Kidney (tissue), 14 donors: Measurements from ENCODE around the gene ADORA2A. TPM values are rescaled to one million over a fixed set of nuclear protein-coding genes. Genes with fewer than 3 reads are reported as not detected.

Experiments used
- DNase-seq, 5 donors: peaks; one replicate each; pipeline ENCODE4 v3.0.0-alpha.2; 2013 to 2020
- FAIRE-seq: peaks from 2 replicates; lab custom pipeline; 2012; peaks lifted over from hg19 to GRCh38; lab: Jason Lieb, UNC
- H3K27ac ChIP-seq, 2 donors: one replicate each; pipeline ENCODE4 v1.7.0; 2013; ENCODE audit warnings: low read depth in 2 of 2, low read length in 2 of 2, inconsistent platforms in 1 of 2
- H3K27me3 ChIP-seq: one replicate; pipeline ENCODE4 v1.7.1; 2013; ENCODE audit warnings: low read length, inconsistent platforms; ENCODE audit not compliant: control insufficient read depth, insufficient read depth
- H3K36me3 ChIP-seq, 3 donors: one replicate each; pipeline versions ENCODE4 v1.7.0 to v1.7.1; 2013; ENCODE audit warnings: low read length in 3 of 3, control low read depth in 1 of 3, inconsistent platforms in 1 of 3; ENCODE audit not compliant: insufficient read depth in 3 of 3, control insufficient read depth in 2 of 3
- H3K4me1 ChIP-seq, 3 donors: one replicate each; pipeline versions ENCODE4 v1.7.0 to v1.7.1; 2013; ENCODE audit warnings: low read length in 3 of 3, inconsistent platforms in 1 of 3, low read depth in 1 of 3; ENCODE audit not compliant: control insufficient read depth in 2 of 3, insufficient read depth in 2 of 3
- H3K4me3 ChIP-seq, 3 donors: one replicate each; pipeline versions ENCODE4 v1.7.0 to v1.8.1; 2013; ENCODE audit warnings: low read length in 3 of 3, control low read depth in 1 of 3, inconsistent platforms in 1 of 3
- H3K9ac ChIP-seq, 3 donors: one replicate each; pipeline versions ENCODE4 v1.7.0 to v1.7.1; 2013; ENCODE audit warnings: low read length in 3 of 3, control low read depth in 1 of 3, inconsistent platforms in 1 of 3
- H3K9me3 ChIP-seq, 3 donors: one replicate each; pipeline versions ENCODE4 v1.7.0 to v1.7.1; 2013; ENCODE audit warnings: low read length in 3 of 3, control low read depth in 1 of 3, inconsistent platforms in 1 of 3; ENCODE audit not compliant: control insufficient read depth in 2 of 3, insufficient read depth in 1 of 3
- intact Hi-C: fragments of 100-400 bp; cut with DNase I; formaldehyde crosslinking; loops from one replicate; pipeline ENCODE4 v1.11.1; 2022
- polyA plus RNA-seq: library from polyadenylated mRNA; stranded (reverse); fragments of 350-450 nt; fragmentation: Illumina TruSeq; extraction: RNeasy Lipid Tissue Mini Kit (QIAGEN cat#74804); gene quantifications from one replicate; pipeline ENCODE4 v1.2.3, GENCODE V29; 2014; ENCODE audit warnings: low read depth, low replicate concordance; ENCODE audit not compliant: insufficient read depth
- total RNA-seq: library from RNA; stranded (reverse); fragmentation: NEBNext Ultra II Directional; extraction: Animal tissue kit (Norgen Biotek cat#: 25700); gene quantifications from one replicate; pipeline ENCODE4 v1.2.1, GENCODE V29; 2021
- TF ChIP-seq, protein P1 (sequence below): IDR thresholded peaks from 3 replicates; pipeline ENCODE4 v1.5.1; 2012; ENCODE audit warnings: mild to moderate bottlenecking, moderate library complexity, borderline replicate concordance; ENCODE audit not compliant: insufficient read depth; ENCODE audit errors: extremely low read depth
- donor health status: control.
- donor health status: control.
- donor health status: control.
- donor health status: control.
- donor health status: control.
- donor health status: DM: yes; HTN: yes; CAD: no.
- donor health status: Normal renal cell carcinoma (clear cell type).

Gene ADORA2A
- total and polyA plus RNA-seq, 2 donors from 2014 or later: 6.1 to 6.9 TPM

DNA sequence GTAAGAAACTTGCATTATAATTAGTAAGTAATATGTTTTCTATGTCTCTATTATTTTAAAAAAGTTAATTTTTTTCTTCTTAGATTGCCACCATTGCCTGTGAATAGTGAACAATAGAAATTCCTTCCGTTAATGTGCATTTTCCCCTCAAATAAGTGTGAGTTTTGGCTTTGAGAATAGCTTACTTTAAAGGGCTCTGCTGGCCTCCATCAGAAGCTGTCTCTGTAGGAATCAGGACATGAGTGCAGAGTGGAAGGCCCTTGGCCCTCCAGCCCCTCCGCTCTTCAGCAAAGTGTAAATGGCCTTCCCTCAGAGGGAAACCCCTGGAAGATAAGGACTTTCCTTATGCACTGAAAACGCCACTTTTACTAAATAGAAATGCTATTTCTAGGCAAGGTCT lies 24.1 kb upstream of the ADORA2A start:
- Histone ChIP-seq H3K9me3 (no peaks in the 10 kb centered on the region), H3K27ac (no peak overlapping the region), H3K4me1 (peaks cover 7 to 34% (median 18%) of the 10 kb centered on the region in 3 donors), H3K36me3 (peaks cover 0 to 2% (median 0%) of the 10 kb centered on the region in 3 donors), H3K9ac (no peak overlapping the region), H3K27me3 (no peaks in the 10 kb centered on the region), H3K4me3 (no peak overlapping the region)
- FAIRE-seq: no peak
- TF ChIP-seq, protein P1, sequence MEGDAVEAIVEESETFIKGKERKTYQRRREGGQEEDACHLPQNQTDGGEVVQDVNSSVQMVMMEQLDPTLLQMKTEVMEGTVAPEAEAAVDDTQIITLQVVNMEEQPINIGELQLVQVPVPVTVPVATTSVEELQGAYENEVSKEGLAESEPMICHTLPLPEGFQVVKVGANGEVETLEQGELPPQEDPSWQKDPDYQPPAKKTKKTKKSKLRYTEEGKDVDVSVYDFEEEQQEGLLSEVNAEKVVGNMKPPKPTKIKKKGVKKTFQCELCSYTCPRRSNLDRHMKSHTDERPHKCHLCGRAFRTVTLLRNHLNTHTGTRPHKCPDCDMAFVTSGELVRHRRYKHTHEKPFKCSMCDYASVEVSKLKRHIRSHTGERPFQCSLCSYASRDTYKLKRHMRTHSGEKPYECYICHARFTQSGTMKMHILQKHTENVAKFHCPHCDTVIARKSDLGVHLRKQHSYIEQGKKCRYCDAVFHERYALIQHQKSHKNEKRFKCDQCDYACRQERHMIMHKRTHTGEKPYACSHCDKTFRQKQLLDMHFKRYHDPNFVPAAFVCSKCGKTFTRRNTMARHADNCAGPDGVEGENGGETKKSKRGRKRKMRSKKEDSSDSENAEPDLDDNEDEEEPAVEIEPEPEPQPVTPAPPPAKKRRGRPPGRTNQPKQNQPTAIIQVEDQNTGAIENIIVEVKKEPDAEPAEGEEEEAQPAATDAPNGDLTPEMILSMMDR: no peak
- intact Hi-C loops: no loop called here
- no peak for DNase-seq

DNA sequence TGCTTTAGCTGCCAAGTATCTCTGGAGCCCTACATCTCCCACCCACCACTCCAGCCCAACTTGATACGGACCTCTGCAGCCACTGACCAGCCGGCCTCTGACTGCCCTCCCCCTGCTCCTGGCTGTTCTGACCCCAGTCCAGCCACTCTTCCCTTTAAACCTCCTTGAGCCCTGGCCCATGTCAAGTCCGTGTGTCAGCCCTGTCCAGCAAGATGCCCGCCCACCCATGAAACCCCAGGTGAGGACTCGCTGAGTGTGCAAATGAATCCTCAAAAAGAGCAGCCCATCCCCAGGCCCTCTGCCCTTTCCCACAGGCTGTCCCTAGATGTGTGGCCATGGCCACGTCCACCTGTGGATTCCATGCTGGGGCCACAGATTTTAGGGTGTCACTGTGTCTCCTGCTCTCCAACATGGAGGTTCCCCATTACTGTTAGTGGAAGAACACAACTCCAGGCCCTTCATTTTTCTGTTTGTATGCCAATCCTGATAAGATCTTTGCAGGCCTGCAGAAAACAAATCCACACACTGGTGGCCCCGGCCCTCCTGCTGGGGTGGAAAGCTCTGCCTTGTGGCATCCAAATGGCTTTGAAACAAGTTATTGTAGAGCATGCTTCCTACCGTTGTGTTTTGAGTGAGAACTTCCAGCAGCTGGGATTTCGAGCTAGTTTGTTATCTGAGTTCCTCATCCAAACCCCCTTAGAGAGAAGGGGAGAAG lies 22.7 kb upstream of the ADORA2A start:
- intact Hi-C loops: no loop called here
- Histone ChIP-seq H3K9ac (no peak overlapping the region), H3K4me3 (no peak overlapping the region), H3K9me3 (no peaks in the 10 kb centered on the region), H3K36me3 (no peaks in the 10 kb centered on the region), H3K27me3 (no peaks in the 10 kb centered on the region), H3K4me1 (peaks cover 7 to 37% (median 18%) of the 10 kb centered on the region in 3 donors), H3K27ac (no peak overlapping the region)
- FAIRE-seq (no peak), DNase-seq (no peak)
- TF ChIP-seq, protein P1: no peak

DNA sequence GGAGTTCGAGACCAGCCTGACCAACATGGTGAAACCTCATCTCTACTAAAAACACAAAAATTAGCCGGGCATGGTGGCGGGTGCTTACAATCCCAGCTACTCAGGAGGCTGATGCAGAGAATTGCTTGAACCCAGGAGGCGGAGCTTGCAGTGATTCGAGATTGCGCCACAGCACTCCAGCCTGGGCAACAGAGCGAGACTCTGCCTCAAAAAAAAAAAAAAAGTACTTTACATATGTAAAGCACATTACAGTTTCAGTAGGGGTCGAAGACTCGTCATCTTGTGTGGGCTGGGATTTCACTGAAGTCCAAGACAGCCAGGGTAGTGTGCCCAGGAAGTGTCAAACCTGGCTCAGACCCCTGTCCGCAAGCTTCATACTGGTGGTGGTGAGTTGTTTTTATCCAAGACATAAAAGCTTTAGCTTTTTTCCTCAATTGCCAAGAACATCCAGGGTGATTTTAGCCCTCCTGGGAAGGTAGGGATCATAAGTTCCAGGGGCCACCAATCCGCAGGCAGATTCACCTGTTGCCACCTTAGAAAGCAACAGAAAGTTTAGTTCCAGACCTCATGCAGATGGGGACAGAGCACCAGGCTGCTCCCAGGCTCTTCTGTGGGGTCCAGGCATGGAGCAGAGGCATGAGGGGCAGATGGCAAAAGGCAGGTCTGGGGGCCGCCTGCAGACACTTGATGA lies 21.6 kb upstream of the ADORA2A start:
- no peak for DNase-seq
- no peaks in the 10 kb centered on the region for H3K27me3 ChIP-seq

More for the DNA sequence above, 21.6 kb upstream of the ADORA2A start:
- Histone ChIP-seq H3K4me1 (peaks cover 7 to 37% (median 18%) of the 10 kb centered on the region in 3 donors), H3K9me3 (no peaks in the 10 kb centered on the region), H3K36me3 (no peaks in the 10 kb centered on the region), H3K9ac (no peak overlapping the region), H3K4me3 (no peak overlapping the region), H3K27ac (no peak overlapping the region)
- FAIRE-seq: no peak
- intact Hi-C loops: no loop called here
- TF ChIP-seq, protein P1: no peak
